NCI-H1417 (cell line): ENCODE data around the gene TNS2.
"Not testable (repeated sequence)": the region's sequence is repeated elsewhere in the genome, so short reads cannot be mapped to it uniquely, and the experiment has no call there.

Source experiments
- DNase-seq, 3 experiments: peaks; one replicate each; lab custom pipeline; 2025; lab: John Stamatoyannopoulos, UW

The TNS2 gene

GRCh38 chr12:53049571-53050318, at the start of gene TNS2:
TSS of gene TNS2 (plus strand) at chr12:53050065. CDS start at chr12:53050186, 121 bp downstream.
- peak in 2 of 3 experiments; percentile 48 to 66 for DNase-seq

GRCh38 chr12:53004178-53004577, 45.7 kb upstream of the TNS2 start:
- no peak for DNase-seq

GRCh38 chr12:53004582-53004981, 45.3 kb upstream of the TNS2 start:
- DNase-seq = no peak

GRCh38 chr12:53005215-53005985, 44.5 kb upstream of the TNS2 start:
- DNase-seq = peak in 2 of 3 experiments; percentile 48 to 63

GRCh38 chr12:53005986-53006809, 43.7 kb upstream of the TNS2 start, which contains the start of gene EIF4B:
TSS of gene EIF4B (plus strand) at chr12:53006456. CDS start at chr12:53006484, 28 bp downstream.
- peak; percentile 100 for DNase-seq

- DNase-seq = peak; percentile 68 to 88 (median 83)
Observed at GRCh38 chr12:53006810-53007309, 43.0 kb upstream of the TNS2 start.

- DNase-seq = no peak
Observed at GRCh38 chr12:53007343-53007742, 42.5 kb upstream of the TNS2 start.

GRCh38 chr12:53008760-53009159, 41.1 kb upstream of the TNS2 start:
- not testable (repeated sequence) for DNase-seq

GRCh38 chr12:53010955-53011354, 38.9 kb upstream of the TNS2 start:
- no peak for DNase-seq

- no peak for DNase-seq
Observed at GRCh38 chr12:53011889-53012288, 38.0 kb upstream of the TNS2 start.

- DNase-seq = no peak
Observed at GRCh38 chr12:53012928-53013327, 36.9 kb upstream of the TNS2 start.

- DNase-seq = no peak
Observed at GRCh38 chr12:53014709-53015108, 35.2 kb upstream of the TNS2 start.

- DNase-seq = no peak
Observed at GRCh38 chr12:53025250-53025649, 24.6 kb upstream of the TNS2 start.

GRCh38 chr12:53027014-53027413, 22.9 kb upstream of the TNS2 start:
- not testable (repeated sequence) for DNase-seq

GRCh38 chr12:53031616-53032015, 18.2 kb upstream of the TNS2 start:
- DNase-seq = no peak

GRCh38 chr12:53033832-53034231, 16.0 kb upstream of the TNS2 start:
- not testable (repeated sequence) for DNase-seq

GRCh38 chr12:53034459-53034858, 15.4 kb upstream of the TNS2 start:
- no peak for DNase-seq

GRCh38 chr12:53036802-53037201, 13.1 kb upstream of the TNS2 start:
- DNase-seq = no peak

GRCh38 chr12:53039851-53040250, 10.0 kb upstream of the TNS2 start:
- no peak for DNase-seq

- no peak for DNase-seq
Observed at GRCh38 chr12:53042607-53043454, 7.0 kb upstream of the TNS2 start.

- DNase-seq = no peak
Observed at GRCh38 chr12:53044052-53044581, 5.7 kb upstream of the TNS2 start.
